GM23338 (cell line): ENCODE results near the gene AGFG1. TPM values are rescaled to one million over a fixed set of nuclear protein-coding genes. Genes with fewer than 3 reads are reported as not detected.

Source experiments
- ATAC-seq: fragments of 200-7000 bp; cut with Tn5 transposase; 3 replicates; pipeline ENCODE4 v1.9.1; 2020
- DNase-seq: peaks from one replicate; pipeline ENCODE4 v3.0.0-alpha.2; 2015; ENCODE audit warnings: low spot score
- H2AFZ ChIP-seq: fragments of 200-600 bp; sonication (generic); 2 replicates; pipeline ENCODE4 v1.8.0; 2016; ENCODE audit warnings: antibody characterized with exemption, mild to moderate bottlenecking, moderate library complexity
- H3F3A ChIP-seq: fragments of 200-600 bp; sonication (generic); replicated peaks from 2 replicates; pipeline ENCODE4 v1.8.0; 2017; ENCODE audit warnings: antibody characterized with exemption, mixed run types, low read depth
- H3K27ac ChIP-seq: fragments of 200-600 bp; sonication (generic); 2 replicates; pipeline ENCODE4 v1.6.1; 2016; ENCODE audit warnings: low read depth
- H3K27me3 ChIP-seq: fragments of 200-600 bp; sonication (generic); 2 replicates; pipeline ENCODE4 v1.8.0; 2016; ENCODE audit warnings: mild to moderate bottlenecking, mixed run types, moderate library complexity; ENCODE audit not compliant: insufficient read depth
- H3K36me3 ChIP-seq: fragments of 200-600 bp; sonication (generic); 2 replicates; pipeline ENCODE4 v1.8.0; 2016; ENCODE audit warnings: mild to moderate bottlenecking; ENCODE audit not compliant: insufficient read depth
- H3K4me1 ChIP-seq: fragments of 200-600 bp; sonication (generic); 2 replicates; pipeline ENCODE4 v1.8.0; 2016; ENCODE audit warnings: mild to moderate bottlenecking, moderate library complexity; ENCODE audit not compliant: insufficient read depth
- H3K4me2 ChIP-seq: fragments of 200-600 bp; sonication (generic); 2 replicates; pipeline ENCODE4 v1.7.1; 2017; ENCODE audit warnings: mixed run types
- H3K4me3 ChIP-seq: fragments of 200-600 bp; sonication (generic); 2 replicates; pipeline ENCODE4 v1.6.1; 2016; ENCODE audit warnings: mixed run types
- H3K79me2 ChIP-seq: fragments of 200-600 bp; sonication (generic); replicated peaks from 2 replicates; pipeline ENCODE4 v1.8.0; 2017; ENCODE audit warnings: mild to moderate bottlenecking; ENCODE audit not compliant: insufficient read depth
- H3K9me2 ChIP-seq: fragments of 200-600 bp; sonication (generic); 2 replicates; pipeline ENCODE4 v1.8.0; 2017; ENCODE audit not compliant: insufficient read depth
- H4K20me1 ChIP-seq: fragments of 200-600 bp; sonication (generic); replicated peaks from 2 replicates; pipeline ENCODE4 v1.8.0; 2017; ENCODE audit warnings: mild to moderate bottlenecking; ENCODE audit not compliant: insufficient read depth
- H3K27ac Mint-ChIP-seq: 2 replicates; pipeline ENCODE4 v1.8.0; 2020; ENCODE audit warnings: inconsistent platforms, mild to moderate bottlenecking, moderate library complexity, mixed read lengths
- H3K27me3 Mint-ChIP-seq: 3 replicates; pipeline ENCODE4 v1.8.0; 2022; ENCODE audit warnings: low read depth, mild to moderate bottlenecking, moderate library complexity, mixed read lengths, inconsistent platforms; ENCODE audit not compliant: insufficient read depth, poor library complexity
- H3K36me3 Mint-ChIP-seq: 3 replicates; pipeline ENCODE4 v1.8.0; 2021; ENCODE audit warnings: low read depth, mild to moderate bottlenecking, inconsistent platforms, moderate library complexity, mixed read lengths
- H3K4me1 Mint-ChIP-seq: 3 replicates; pipeline ENCODE4 v1.8.0; 2020; ENCODE audit warnings: mild to moderate bottlenecking, inconsistent platforms, mixed read lengths
- H3K4me3 Mint-ChIP-seq: 3 replicates; pipeline ENCODE4 v1.8.0; 2021; ENCODE audit warnings: moderate library complexity, mild to moderate bottlenecking, inconsistent platforms, mixed read lengths
- H3K9me3 Mint-ChIP-seq: 3 replicates; pipeline ENCODE4 v1.8.0; 2020; ENCODE audit warnings: moderate library complexity, mild to moderate bottlenecking, inconsistent platforms, mixed read lengths
- CTCF ChIP-seq, 2 experiments: fragments of 200-600 bp in 1 of 2; sonication (generic) in 1 of 2; conservative IDR thresholded peaks; 2 replicates each; pipeline versions ENCODE4 v1.5.1 to v1.6.1; 2016 to 2017; ENCODE audit warnings: antibody characterized with exemption in 2 of 2, low read depth in 2 of 2, mild to moderate bottlenecking in 2 of 2, moderate library complexity in 1 of 2
- ETS1 ChIP-seq: IDR thresholded peaks from 2 replicates; pipeline ENCODE4 v1.6.1; 2016; ENCODE audit warnings: antibody characterized with exemption
- EZH2 ChIP-seq: fragments of 200-600 bp; sonication (generic); IDR thresholded peaks from one replicate; pipeline ENCODE4 v1.8.0; 2017; ENCODE audit warnings: antibody characterized with exemption, mild to moderate bottlenecking, low read depth; ENCODE audit not compliant: unreplicated experiment
- STAT1 ChIP-seq: IDR thresholded peaks from one replicate; pipeline ENCODE4 v1.6.1; 2016; ENCODE audit warnings: antibody characterized with exemption; ENCODE audit not compliant: unreplicated experiment
- ZNF114 ChIP-seq: fragments of 250-450 bp; sonication (Bioruptor Pico); IDR thresholded peaks from 2 replicates; pipeline ENCODE4 v1.5.0; 2020; ENCODE audit warnings: mild to moderate bottlenecking, moderate library complexity
- ZNF331 ChIP-seq: fragments of 250-450 bp; sonication (Bioruptor Pico); IDR thresholded peaks from 2 replicates; pipeline ENCODE4 v1.5.0; 2020; ENCODE audit warnings: low read depth, mild to moderate bottlenecking, moderate library complexity
- ZNF462 ChIP-seq: fragments of 250-450 bp; sonication (Bioruptor Pico); IDR thresholded peaks from 2 replicates; pipeline ENCODE4 v1.5.0; 2020; ENCODE audit warnings: mild to moderate bottlenecking, moderate library complexity
- polyA plus RNA-seq: library from polyadenylated mRNA; unstranded; fragments of >200 nt; fragmentation: Nextera tagmentation; extraction: Ambion mirVana; gene quantifications from 2 replicates; pipeline ENCODE4 v1.2.1, GENCODE V29; 2016
- total RNA-seq: library from RNA; depleted of rRNA; stranded (reverse); fragments of >200 nt; shearing (Covaris generic); gene quantifications from 2 replicates; pipeline ENCODE4 v1.2.3, GENCODE V29; 2014

AGFG1 gene
- total and polyA plus RNA-seq, 2 experiments from 2014 or later, result 14.5 to 113 TPM

GRCh38 chr2:227423656-227424499 lies 48.1 kb upstream of the AGFG1 start:
- Histone ChIP-seq H3K9me2 (no peaks in the 10 kb centered on the region), H3K79me2 (no peaks in the 10 kb centered on the region), H3K4me1 (no peaks in the 10 kb centered on the region; the same call in 1 of the 2 replicates), H3K4me2 (no peak overlapping the region), H3K27me3 (no peaks in the 10 kb centered on the region), H3K36me3 (no peaks in the 10 kb centered on the region), H3F3A (no peaks in the 10 kb centered on the region), H2AFZ (peak overlapping the region; percentile 60; the same call in 1 of the 2 replicates), H3K27ac (no peak overlapping the region), H4K20me1 (no peaks in the 10 kb centered on the region), H3K4me3 (no peak overlapping the region)
- H3K27ac Mint-ChIP-seq, result no peak overlapping the region
- peak; percentile 47; the same call in 2 of the 3 replicates for ATAC-seq
- no peaks in the 10 kb centered on the region for H3K36me3 Mint-ChIP-seq
- no peaks in the 10 kb centered on the region for H3K27me3 Mint-ChIP-seq
- TF ChIP-seq STAT1, result no peak
- no peak for TF ChIP-seq EZH2
- 0 out of 4 replicates have a peak, but pooled peaks of 1 of the 2 experiments have one; percentile 1 for TF ChIP-seq CTCF (conservative IDR thresholded peaks at IDR 0.05; ENCODE audit: low read depth in 2 of 2)
- no peak for TF ChIP-seq ETS1
- peak; percentile 54 for DNase-seq
- H3K4me3 Mint-ChIP-seq, result no peak overlapping the region
- no peaks in the 10 kb centered on the region for H3K9me3 Mint-ChIP-seq
- H3K4me1 Mint-ChIP-seq, result peaks cover 8% of the 10 kb centered on the region

GRCh38 chr2:227428731-227429285 lies 43.1 kb upstream of the AGFG1 start:
- Histone ChIP-seq H3F3A (no peaks in the 10 kb centered on the region), H3K27ac (no peak overlapping the region), H3K9me2 (no peaks in the 10 kb centered on the region), H2AFZ (0 out of 2 replicates have a peak overlapping the region, but pooled peaks have one; percentile 14), H3K4me2 (no peak overlapping the region), H3K27me3 (no peaks in the 10 kb centered on the region), H3K79me2 (no peaks in the 10 kb centered on the region), H4K20me1 (no peaks in the 10 kb centered on the region), H3K36me3 (peaks cover 5% of the 10 kb centered on the region; the same call in 1 of the 2 replicates), H3K4me1 (no peaks in the 10 kb centered on the region; the same call in 1 of the 2 replicates), H3K4me3 (no peak overlapping the region)
- Mint-ChIP-seq H3K27me3 (peaks cover 5% of the 10 kb centered on the region), H3K36me3 (peaks cover 12% of the 10 kb centered on the region), H3K4me3 (no peak overlapping the region), H3K4me1 (peaks cover 2% of the 10 kb centered on the region; the same call in 2 of the 3 replicates), H3K9me3 (peaks cover 21% of the 10 kb centered on the region), H3K27ac (no peak overlapping the region)
- DNase-seq (no peak), ATAC-seq (no peak)
- no peak for TF ChIP-seq ZNF114 (CRISPR knock-in tag)
- TF ChIP-seq EZH2, result no peak
- no peak for TF ChIP-seq ZNF331 (CRISPR knock-in tag)
- TF ChIP-seq ZNF462 (CRISPR knock-in tag), result no peak
- no peak for TF ChIP-seq ETS1
